ENCODE results near the gene ARSG.
A peak's percentile ranks its signal among the peaks of the same experiment; 100 is the strongest.
"Not testable (repeated sequence)": the region's sequence is repeated elsewhere in the genome, so short reads cannot be mapped to it uniquely, and the experiment has no call there.

Gene ARSG

GRCh38 chr17:68398691-68399637 lies 107.7 kb downstream of the ARSG start:
- no peak overlapping the region for H3K4me3 ChIP-seq (replicated peaks; ENCODE audit: low read depth, low read length)
- peak; percentile 93 for TF ChIP-seq CTCF (IDR thresholded peaks at IDR 0.05; ENCODE audit: low read depth, low read length, missing control alignments)
- no peak for DNase-seq (ENCODE audit: extremely low read depth, low read depth)

- DNase-seq (ENCODE audit: extremely low read depth, low read depth): no peak
These were observed 108.5 kb downstream of the ARSG start for GRCh38 chr17:68399638-68400403.

GRCh38 chr17:68400404-68400735 lies 109.1 kb downstream of the ARSG start:
- no peak for DNase-seq (ENCODE audit: extremely low read depth, low read depth)
- H3K4me3 ChIP-seq (replicated peaks; ENCODE audit: low read depth, low read length): no peak overlapping the region
- no peak for TF ChIP-seq CTCF (IDR thresholded peaks at IDR 0.05; ENCODE audit: low read depth, low read length, missing control alignments)

More at GRCh38 chr17:68399638-68400403, 108.5 kb downstream of the ARSG start:
- H3K4me3 ChIP-seq (replicated peaks; ENCODE audit: low read depth, low read length): no peak overlapping the region
- TF ChIP-seq CTCF (IDR thresholded peaks at IDR 0.05; ENCODE audit: low read depth, low read length, missing control alignments): no peak

GRCh38 chr17:68401288-68401687 lies 110.0 kb downstream of the ARSG start:
- TF ChIP-seq CTCF (IDR thresholded peaks at IDR 0.05; ENCODE audit: low read depth, low read length, missing control alignments): no peak
- H3K4me3 ChIP-seq (replicated peaks; ENCODE audit: low read depth, low read length): no peak overlapping the region
- no peak for DNase-seq (ENCODE audit: extremely low read depth, low read depth)

GRCh38 chr17:68403122-68403521 lies 111.8 kb downstream of the ARSG start:
- H3K4me3 ChIP-seq (replicated peaks; ENCODE audit: low read depth, low read length): no peak overlapping the region
- no peak for TF ChIP-seq CTCF (IDR thresholded peaks at IDR 0.05; ENCODE audit: low read depth, low read length, missing control alignments)
- no peak for DNase-seq (ENCODE audit: extremely low read depth, low read depth)

GRCh38 chr17:68403837-68404236 lies 112.5 kb downstream of the ARSG start:
- not testable (repeated sequence) for DNase-seq (ENCODE audit: extremely low read depth, low read depth); H3K4me3 ChIP-seq (replicated peaks; ENCODE audit: low read depth, low read length)

GRCh38 chr17:68407656-68408055 lies 116.4 kb downstream of the ARSG start:
- not testable (repeated sequence) for DNase-seq (ENCODE audit: extremely low read depth, low read depth); H3K4me3 ChIP-seq (replicated peaks; ENCODE audit: low read depth, low read length)

GRCh38 chr17:68413597-68414560 lies 122.6 kb downstream of the ARSG start:
- not testable (repeated sequence) for DNase-seq (ENCODE audit: extremely low read depth, low read depth); H3K4me3 ChIP-seq (replicated peaks; ENCODE audit: low read depth, low read length)

- not testable (repeated sequence) for H3K4me3 ChIP-seq (replicated peaks; ENCODE audit: low read depth, low read length); DNase-seq (ENCODE audit: extremely low read depth, low read depth)
These were observed 123.6 kb downstream of the ARSG start for GRCh38 chr17:68414901-68415300.

Data from HFF-Myc (cell line).